ENCODE measurements around the gene TRIM65. TPM values are rescaled to one million over a fixed set of nuclear protein-coding genes. Genes with fewer than 3 reads are reported as not detected.

Gene TRIM65
- total and polyA plus RNA-seq, 2 of the 13 experiments (the other 11 are each of a cell fraction or from before 2014, with no cell fraction given): 10.3 to 22.4 TPM

DNA sequence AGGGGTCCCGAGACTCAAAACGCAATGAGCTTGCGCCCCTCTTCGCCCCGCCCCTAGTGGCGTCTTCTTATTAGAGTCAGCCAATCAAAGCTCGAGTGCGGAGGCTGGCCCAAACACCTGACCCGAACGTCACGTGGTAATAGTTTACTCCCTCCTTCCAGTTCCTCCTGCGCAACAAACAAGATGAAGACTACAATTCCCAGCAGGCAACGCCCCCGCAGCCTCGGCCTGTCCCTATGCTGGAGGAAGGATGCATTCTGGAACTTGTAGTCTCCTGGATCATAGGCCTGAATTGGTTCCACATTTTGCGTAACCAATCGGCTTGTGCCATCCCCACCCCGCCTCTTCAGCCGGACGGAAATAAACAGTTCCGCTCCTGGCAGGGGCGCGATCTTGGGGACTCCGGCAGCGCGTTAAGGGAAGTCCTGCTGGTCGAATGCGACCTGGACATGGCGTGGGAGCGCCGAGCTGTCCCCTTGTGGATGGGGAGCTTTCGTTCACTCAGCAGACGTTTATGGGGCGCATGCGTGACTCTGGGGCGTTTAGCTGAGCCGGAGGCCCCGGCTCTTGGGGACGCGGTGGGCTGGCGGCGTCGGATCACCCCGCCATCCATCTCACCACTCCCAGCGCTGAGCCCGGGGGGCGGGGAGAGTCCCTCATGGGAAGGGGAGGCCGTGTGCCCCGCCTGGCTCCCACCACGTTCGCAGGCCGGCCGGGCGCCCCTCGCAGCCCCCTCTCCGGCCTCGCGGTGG, 41.3 kb downstream of the TRIM65 start, which contains the start of gene WBP2 (continued):
- TF ChIP-seq ZBTB33 (CRISPR knock-in tag; IDR thresholded peaks at IDR 0.05): peak; percentile 21
- TF ChIP-seq NR1H2 (CRISPR knock-in tag; IDR thresholded peaks at IDR 0.05; ENCODE audit: borderline replicate concordance, low read depth): peak; percentile 79; the same call in 1 of the 2 replicates
- peak; percentile 40; the same call in 1 of the 2 replicates for TF ChIP-seq KMT2B (CRISPR knock-in tag; IDR thresholded peaks at IDR 0.05)
- peak; percentile 92; the same call in 1 of the 2 replicates for TF ChIP-seq AKAP8 (CRISPR knock-in tag; IDR thresholded peaks at IDR 0.05)
- TF ChIP-seq, protein P1, sequence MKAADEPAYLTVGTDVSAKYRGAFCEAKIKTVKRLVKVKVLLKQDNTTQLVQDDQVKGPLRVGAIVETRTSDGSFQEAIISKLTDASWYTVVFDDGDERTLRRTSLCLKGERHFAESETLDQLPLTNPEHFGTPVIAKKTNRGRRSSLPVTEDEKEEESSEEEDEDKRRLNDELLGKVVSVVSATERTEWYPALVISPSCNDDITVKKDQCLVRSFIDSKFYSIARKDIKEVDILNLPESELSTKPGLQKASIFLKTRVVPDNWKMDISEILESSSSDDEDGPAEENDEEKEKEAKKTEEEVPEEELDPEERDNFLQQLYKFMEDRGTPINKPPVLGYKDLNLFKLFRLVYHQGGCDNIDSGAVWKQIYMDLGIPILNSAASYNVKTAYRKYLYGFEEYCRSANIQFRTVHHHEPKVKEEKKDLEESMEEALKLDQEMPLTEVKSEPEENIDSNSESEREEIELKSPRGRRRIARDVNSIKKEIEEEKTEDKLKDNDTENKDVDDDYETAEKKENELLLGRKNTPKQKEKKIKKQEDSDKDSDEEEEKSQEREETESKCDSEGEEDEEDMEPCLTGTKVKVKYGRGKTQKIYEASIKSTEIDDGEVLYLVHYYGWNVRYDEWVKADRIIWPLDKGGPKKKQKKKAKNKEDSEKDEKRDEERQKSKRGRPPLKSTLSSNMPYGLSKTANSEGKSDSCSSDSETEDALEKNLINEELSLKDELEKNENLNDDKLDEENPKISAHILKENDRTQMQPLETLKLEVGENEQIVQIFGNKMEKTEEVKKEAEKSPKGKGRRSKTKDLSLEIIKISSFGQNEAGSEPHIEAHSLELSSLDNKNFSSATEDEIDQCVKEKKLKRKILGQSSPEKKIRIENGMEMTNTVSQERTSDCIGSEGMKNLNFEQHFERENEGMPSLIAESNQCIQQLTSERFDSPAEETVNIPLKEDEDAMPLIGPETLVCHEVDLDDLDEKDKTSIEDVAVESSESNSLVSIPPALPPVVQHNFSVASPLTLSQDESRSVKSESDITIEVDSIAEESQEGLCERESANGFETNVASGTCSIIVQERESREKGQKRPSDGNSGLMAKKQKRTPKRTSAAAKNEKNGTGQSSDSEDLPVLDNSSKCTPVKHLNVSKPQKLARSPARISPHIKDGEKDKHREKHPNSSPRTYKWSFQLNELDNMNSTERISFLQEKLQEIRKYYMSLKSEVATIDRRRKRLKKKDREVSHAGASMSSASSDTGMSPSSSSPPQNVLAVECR (CRISPR knock-in tag; IDR thresholded peaks at IDR 0.05; ENCODE audit: borderline replicate concordance): peak; percentile 98
- peak; percentile 97; the same call in 1 of the 2 replicates for TF ChIP-seq ZNF333 (CRISPR knock-in tag; IDR thresholded peaks at IDR 0.05; ENCODE audit: borderline replicate concordance)
- TF ChIP-seq MEIS2 (CRISPR knock-in tag; IDR thresholded peaks at IDR 0.05): peak; percentile 47; the same call in 1 of the 2 replicates
- TF ChIP-seq, protein P2, sequence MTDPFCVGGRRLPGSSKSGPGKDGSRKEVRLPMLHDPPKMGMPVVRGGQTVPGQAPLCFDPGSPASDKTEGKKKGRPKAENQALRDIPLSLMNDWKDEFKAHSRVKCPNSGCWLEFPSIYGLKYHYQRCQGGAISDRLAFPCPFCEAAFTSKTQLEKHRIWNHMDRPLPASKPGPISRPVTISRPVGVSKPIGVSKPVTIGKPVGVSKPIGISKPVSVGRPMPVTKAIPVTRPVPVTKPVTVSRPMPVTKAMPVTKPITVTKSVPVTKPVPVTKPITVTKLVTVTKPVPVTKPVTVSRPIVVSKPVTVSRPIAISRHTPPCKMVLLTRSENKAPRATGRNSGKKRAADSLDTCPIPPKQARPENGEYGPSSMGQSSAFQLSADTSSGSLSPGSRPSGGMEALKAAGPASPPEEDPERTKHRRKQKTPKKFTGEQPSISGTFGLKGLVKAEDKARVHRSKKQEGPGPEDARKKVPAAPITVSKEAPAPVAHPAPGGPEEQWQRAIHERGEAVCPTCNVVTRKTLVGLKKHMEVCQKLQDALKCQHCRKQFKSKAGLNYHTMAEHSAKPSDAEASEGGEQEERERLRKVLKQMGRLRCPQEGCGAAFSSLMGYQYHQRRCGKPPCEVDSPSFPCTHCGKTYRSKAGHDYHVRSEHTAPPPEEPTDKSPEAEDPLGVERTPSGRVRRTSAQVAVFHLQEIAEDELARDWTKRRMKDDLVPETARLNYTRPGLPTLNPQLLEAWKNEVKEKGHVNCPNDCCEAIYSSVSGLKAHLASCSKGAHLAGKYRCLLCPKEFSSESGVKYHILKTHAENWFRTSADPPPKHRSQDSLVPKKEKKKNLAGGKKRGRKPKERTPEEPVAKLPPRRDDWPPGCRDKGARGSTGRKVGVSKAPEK (CRISPR knock-in tag; IDR thresholded peaks at IDR 0.05; ENCODE audit: borderline replicate concordance): no peak
- peak; percentile 69 for TF ChIP-seq TMF1 (CRISPR knock-in tag; IDR thresholded peaks at IDR 0.05; ENCODE audit: low read depth)
- peak; percentile 55; the same call in 1 of the 2 replicates for TF ChIP-seq MTA1 (CRISPR knock-in tag; IDR thresholded peaks at IDR 0.05; ENCODE audit: borderline replicate concordance)
- no peak for TF ChIP-seq PBX3 (CRISPR knock-in tag; IDR thresholded peaks at IDR 0.05; ENCODE audit: borderline replicate concordance)
- TF ChIP-seq, protein P3, sequence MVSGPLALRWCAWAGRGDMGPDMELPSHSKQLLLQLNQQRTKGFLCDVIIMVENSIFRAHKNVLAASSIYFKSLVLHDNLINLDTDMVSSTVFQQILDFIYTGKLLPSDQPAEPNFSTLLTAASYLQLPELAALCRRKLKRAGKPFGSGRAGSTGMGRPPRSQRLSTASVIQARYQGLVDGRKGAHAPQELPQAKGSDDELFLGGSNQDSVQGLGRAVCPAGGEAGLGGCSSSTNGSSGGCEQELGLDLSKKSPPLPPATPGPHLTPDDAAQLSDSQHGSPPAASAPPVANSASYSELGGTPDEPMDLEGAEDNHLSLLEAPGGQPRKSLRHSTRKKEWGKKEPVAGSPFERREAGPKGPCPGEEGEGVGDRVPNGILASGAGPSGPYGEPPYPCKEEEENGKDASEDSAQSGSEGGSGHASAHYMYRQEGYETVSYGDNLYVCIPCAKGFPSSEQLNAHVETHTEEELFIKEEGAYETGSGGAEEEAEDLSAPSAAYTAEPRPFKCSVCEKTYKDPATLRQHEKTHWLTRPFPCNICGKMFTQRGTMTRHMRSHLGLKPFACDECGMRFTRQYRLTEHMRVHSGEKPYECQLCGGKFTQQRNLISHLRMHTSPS (CRISPR knock-in tag; IDR thresholded peaks at IDR 0.05; ENCODE audit: low read depth): no peak
- 0 out of 2 replicates have a peak, but pooled peaks have one; percentile 76 for TF ChIP-seq ZNF33A (CRISPR knock-in tag; IDR thresholded peaks at IDR 0.05; ENCODE audit: borderline replicate concordance)

Data from HepG2 (cell line).